Duodenal mucosa (tissue), 2 donors: ENCODE results near the gene ZNF608.

Experiments
- H3K27ac ChIP-seq: one replicate; pipeline ENCODE4 v1.7.0; 2013; ENCODE audit warnings: low read depth, low read length
- H3K27me3 ChIP-seq, 2 donors: one replicate each; pipeline ENCODE4 v1.7.0; 2013; ENCODE audit warnings: low read length in 2 of 2, control low read depth in 1 of 2; ENCODE audit not compliant: insufficient read depth in 2 of 2, control insufficient read depth in 1 of 2
- H3K36me3 ChIP-seq, 2 donors: one replicate each; pipeline ENCODE4 v1.7.0; 2013; ENCODE audit warnings: low read length in 2 of 2, control low read depth in 1 of 2; ENCODE audit not compliant: insufficient read depth in 2 of 2, control insufficient read depth in 1 of 2
- H3K4me1 ChIP-seq, 2 donors: one replicate each; pipeline ENCODE4 v1.7.0; 2013; ENCODE audit warnings: low read length in 2 of 2, control low read depth in 1 of 2; ENCODE audit not compliant: insufficient read depth in 2 of 2, control insufficient read depth in 1 of 2
- H3K4me3 ChIP-seq, 2 donors: one replicate each; pipeline ENCODE4 v1.7.0; 2013; ENCODE audit warnings: low read length in 2 of 2, low read depth in 1 of 2
- H3K9ac ChIP-seq, 2 donors: one replicate each; pipeline ENCODE4 v1.7.0; 2013; ENCODE audit warnings: low read length in 2 of 2, low read depth in 1 of 2
- H3K9me3 ChIP-seq, 2 donors: one replicate each; pipeline ENCODE4 v1.7.0; 2013; ENCODE audit warnings: low read length in 2 of 2, control low read depth in 1 of 2; ENCODE audit not compliant: control insufficient read depth in 1 of 2

ZNF608 gene

GRCh38 chr5:124745928-124746915 is at the start of gene ZNF608:
TSS of gene ZNF608 (minus strand) at chr5:124746639. CDS start at chr5:124744989, 1,650 bp downstream.
- peak within 1 kb of the TSS; percentile 72 to 81 for H3K9ac ChIP-seq
- no peaks in the 10 kb centered on the region for H3K9me3 ChIP-seq
- no peaks in the 10 kb centered on the region for H3K36me3 ChIP-seq
- H3K4me3 ChIP-seq: peak within 1 kb of the TSS; percentile 86 to 89
- no peaks in the 10 kb centered on the region for H3K27me3 ChIP-seq
- H3K4me1 ChIP-seq: peaks cover 14 to 16% of the 10 kb centered on the region in 2 donors
- H3K27ac ChIP-seq: peak within 1 kb of the TSS; percentile 81

GRCh38 chr5:124795829-124796228 is 49.4 kb upstream of the ZNF608 start:
- no peak overlapping the region for H3K27ac ChIP-seq
- H3K27me3 ChIP-seq: no peaks in the 10 kb centered on the region
- no peak overlapping the region for H3K4me3 ChIP-seq
- no peak overlapping the region for H3K9ac ChIP-seq
- H3K9me3 ChIP-seq: no peaks in the 10 kb centered on the region
- no peaks in the 10 kb centered on the region for H3K36me3 ChIP-seq
- peaks cover 10 to 22% of the 10 kb centered on the region in 2 donors for H3K4me1 ChIP-seq

- Histone ChIP-seq H3K4me1 (peaks cover 16 to 28% of the 10 kb centered on the region in 2 donors), H3K9me3 (no peaks in the 10 kb centered on the region), H3K4me3 (no peak overlapping the region), H3K27me3 (no peaks in the 10 kb centered on the region), H3K9ac (no peak overlapping the region), H3K36me3 (no peaks in the 10 kb centered on the region), H3K27ac (no peak overlapping the region)
These were observed 44.7 kb upstream of the ZNF608 start for GRCh38 chr5:124790895-124791732.

- H3K27ac ChIP-seq: peak overlapping the region; percentile 36
- no peaks in the 10 kb centered on the region for H3K9me3 ChIP-seq
- peaks cover 16 to 25% of the 10 kb centered on the region in 2 donors for H3K4me1 ChIP-seq
- H3K27me3 ChIP-seq: no peaks in the 10 kb centered on the region
- H3K9ac ChIP-seq: no peak overlapping the region
- no peak overlapping the region for H3K4me3 ChIP-seq
- no peaks in the 10 kb centered on the region for H3K36me3 ChIP-seq
These were observed 44.0 kb upstream of the ZNF608 start for GRCh38 chr5:124790301-124790894.

GRCh38 chr5:124789104-124789605 is 42.7 kb upstream of the ZNF608 start:
- Histone ChIP-seq H3K4me3 (no peak overlapping the region), H3K9ac (no peak overlapping the region), H3K9me3 (no peaks in the 10 kb centered on the region), H3K27me3 (no peaks in the 10 kb centered on the region), H3K36me3 (no peaks in the 10 kb centered on the region), H3K27ac (no peak overlapping the region), H3K4me1 (peaks cover 16 to 24% of the 10 kb centered on the region in 2 donors)

- no peaks in the 10 kb centered on the region for H3K36me3 ChIP-seq
- no peak overlapping the region for H3K9ac ChIP-seq
- H3K4me1 ChIP-seq: no peaks in the 10 kb centered on the region
- H3K27me3 ChIP-seq: no peaks in the 10 kb centered on the region
- H3K9me3 ChIP-seq: no peaks in the 10 kb centered on the region
- H3K27ac ChIP-seq: no peak overlapping the region
- H3K4me3 ChIP-seq: no peak overlapping the region
These were observed 37.4 kb upstream of the ZNF608 start for GRCh38 chr5:124783794-124784193.

GRCh38 chr5:124783285-124783684 is 36.8 kb upstream of the ZNF608 start:
- Histone ChIP-seq H3K4me3 (no peak overlapping the region), H3K27ac (no peak overlapping the region)

GRCh38 chr5:124782262-124782661 is 35.8 kb upstream of the ZNF608 start:
- no peaks in the 10 kb centered on the region for H3K4me1 ChIP-seq
- no peaks in the 10 kb centered on the region for H3K9me3 ChIP-seq
- H3K27ac ChIP-seq: no peak overlapping the region
- H3K4me3 ChIP-seq: no peak overlapping the region
- no peaks in the 10 kb centered on the region for H3K36me3 ChIP-seq
- H3K27me3 ChIP-seq: no peaks in the 10 kb centered on the region
- no peak overlapping the region for H3K9ac ChIP-seq

More at GRCh38 chr5:124783285-124783684, 36.8 kb upstream of the ZNF608 start:
- H3K27me3 ChIP-seq: no peaks in the 10 kb centered on the region
- no peak overlapping the region for H3K9ac ChIP-seq
- H3K36me3 ChIP-seq: no peaks in the 10 kb centered on the region
- no peaks in the 10 kb centered on the region for H3K9me3 ChIP-seq
- no peaks in the 10 kb centered on the region for H3K4me1 ChIP-seq

GRCh38 chr5:124780011-124780410 is 33.6 kb upstream of the ZNF608 start:
- no peak overlapping the region for H3K4me3 ChIP-seq
- H3K27ac ChIP-seq: no peak overlapping the region
- H3K9me3 ChIP-seq: no peaks in the 10 kb centered on the region
- H3K36me3 ChIP-seq: no peaks in the 10 kb centered on the region
- no peaks in the 10 kb centered on the region for H3K4me1 ChIP-seq
- no peak overlapping the region for H3K9ac ChIP-seq
- no peaks in the 10 kb centered on the region for H3K27me3 ChIP-seq
